ENCODE data around the gene ACOX1.

Gene ACOX1

DNA sequence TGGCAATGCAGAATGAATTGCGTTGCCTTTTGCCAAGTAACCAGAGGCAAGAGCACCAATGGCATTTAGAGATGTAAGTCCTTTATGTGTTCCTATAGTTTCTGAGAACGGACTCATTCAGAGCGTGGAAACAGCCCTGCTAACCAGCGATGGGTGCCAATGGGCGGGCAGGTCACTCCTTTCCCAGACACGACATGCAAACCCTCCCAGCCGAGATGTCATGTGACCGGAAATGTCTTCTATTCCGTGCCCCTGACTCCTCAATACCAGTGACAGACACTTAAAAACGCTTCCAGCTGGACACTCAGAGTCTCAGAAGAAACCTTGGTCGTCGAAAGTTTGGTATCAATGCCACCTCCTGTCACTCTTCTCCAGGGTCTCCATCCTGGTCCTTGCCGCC, 41.3 kb downstream of the ACOX1 start:
- no peak for DNase-seq

DNA sequence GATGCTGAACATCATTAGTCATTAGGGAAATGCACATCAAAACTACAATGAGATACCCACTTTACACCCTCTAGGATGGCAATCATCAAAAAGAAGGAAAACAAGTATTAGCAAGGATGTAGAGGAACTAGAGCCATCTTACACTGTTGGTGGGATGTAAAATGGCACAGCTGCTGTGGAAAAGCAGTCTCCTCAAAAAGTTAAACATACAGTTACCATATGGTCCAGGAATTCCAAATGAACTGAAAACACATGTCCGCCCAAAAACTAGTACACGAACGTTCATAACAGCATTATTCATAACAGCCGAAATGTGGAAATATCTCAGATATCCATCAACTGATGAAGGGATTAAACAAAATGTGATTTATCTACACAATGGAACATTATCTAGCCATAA, 45.2 kb downstream of the ACOX1 start:
- no peak for DNase-seq

DNA sequence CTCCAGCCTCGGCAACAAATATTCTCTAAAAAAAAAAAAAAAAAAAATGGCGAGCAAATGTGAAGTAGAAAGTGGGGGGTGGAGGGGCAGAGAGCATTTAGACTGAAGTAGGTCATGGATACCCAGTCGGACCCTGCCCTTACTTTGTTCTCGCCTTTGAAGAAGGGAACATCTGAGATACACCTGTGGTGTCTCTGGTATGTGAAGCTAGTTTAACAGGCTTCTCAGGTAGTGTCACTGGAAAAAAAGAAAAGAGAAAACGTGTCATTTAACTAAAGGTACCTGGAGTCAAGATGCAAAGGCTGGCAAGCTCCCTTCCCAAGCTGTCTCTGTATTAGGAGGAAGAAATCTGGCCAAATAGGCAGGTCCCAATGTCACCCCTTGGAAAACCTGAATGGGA, 46.1 kb downstream of the ACOX1 start:
- no peak for DNase-seq

DNA sequence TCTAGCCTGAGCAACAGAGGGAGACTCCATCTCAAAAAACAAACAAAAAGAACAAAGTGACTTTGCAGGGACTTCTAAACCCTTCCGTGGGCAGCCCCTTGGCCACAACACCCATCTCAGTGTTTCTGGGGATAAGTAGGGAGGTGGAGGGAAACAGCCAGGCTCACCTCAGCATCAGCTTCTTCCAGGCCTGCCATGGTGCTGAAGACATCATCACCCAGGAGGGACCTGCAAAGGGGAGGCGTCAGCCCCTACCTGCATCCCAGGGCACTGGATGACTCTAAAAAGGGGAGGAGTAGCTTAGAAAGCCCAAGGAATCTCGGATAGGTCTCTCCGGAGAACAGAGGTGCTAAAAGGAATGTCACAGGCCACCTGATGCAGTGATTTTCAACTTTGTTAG, 47.9 kb downstream of the ACOX1 start:
- no peak for DNase-seq

DNA sequence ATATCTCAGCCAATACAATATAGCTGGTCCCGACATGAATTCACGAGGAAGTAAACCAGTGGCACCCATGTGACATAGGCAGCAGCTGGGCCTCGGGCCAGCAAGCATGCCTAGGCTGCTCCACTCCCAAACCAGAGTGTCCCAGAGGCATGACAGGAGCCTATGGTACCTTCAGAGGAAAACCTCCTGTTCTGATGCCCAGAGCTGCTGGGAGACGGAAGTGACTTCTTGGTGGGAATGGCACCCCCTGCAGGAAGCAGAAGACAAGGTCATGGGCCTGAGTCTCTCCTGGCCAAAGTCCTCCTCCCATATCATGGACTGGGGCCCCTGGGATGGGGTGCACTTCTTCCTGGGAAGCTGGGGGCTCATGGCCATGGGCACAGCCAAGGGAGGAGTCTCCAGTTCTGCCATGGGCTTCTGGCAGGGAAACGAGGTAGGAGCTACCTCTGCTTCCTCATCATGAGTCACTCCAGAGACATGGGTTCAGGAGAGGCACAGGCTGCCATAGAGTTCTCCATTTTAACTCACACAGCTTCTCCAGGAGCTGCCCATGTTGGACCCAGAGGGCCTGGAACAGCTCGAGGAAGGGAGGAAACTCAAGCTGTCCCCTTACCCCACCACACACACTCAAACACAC, 51.6 kb downstream of the ACOX1 start:
- DNase-seq, result no peak

DNA sequence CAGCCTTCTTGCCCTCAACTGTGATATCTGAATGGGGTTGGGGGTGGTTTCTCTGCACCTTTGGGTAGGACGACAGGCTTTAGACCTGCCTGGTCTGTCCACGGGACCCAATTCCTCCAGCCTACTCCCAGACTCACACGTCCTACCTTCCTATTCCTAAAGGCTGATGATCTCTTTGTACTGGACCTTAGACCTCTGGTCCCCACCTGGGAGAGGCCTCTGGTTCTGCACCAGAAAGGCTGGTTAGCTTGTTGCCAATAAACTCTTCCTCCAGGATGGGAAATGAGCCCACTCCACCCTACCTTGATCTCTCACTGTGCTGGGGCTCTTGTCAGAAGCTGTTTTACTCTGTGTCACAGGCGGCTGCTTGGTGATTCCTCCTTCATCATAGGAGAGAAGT, 52.5 kb downstream of the ACOX1 start:
- no peak for DNase-seq

DNA sequence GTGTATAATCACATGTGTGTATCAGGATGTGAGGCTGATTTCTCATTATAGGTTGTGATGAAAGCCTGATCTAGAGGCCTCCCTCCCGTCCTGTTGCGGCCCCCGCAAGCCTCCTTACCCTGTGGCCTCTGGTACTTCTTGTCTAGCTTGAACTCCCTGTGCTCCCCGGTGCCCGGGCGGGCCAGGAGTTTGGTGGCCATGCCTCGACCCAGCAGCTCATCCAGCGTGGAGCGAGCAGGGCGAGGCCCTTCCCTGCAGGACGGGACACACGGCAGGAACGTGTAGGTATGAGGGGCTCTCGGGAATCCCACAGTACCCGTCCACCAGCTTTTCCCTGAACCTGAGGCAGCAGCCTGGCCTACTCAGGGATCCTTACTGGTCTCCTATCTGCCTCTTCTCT, 53.1 kb downstream of the ACOX1 start:
- DNase-seq, result no peak

DNA sequence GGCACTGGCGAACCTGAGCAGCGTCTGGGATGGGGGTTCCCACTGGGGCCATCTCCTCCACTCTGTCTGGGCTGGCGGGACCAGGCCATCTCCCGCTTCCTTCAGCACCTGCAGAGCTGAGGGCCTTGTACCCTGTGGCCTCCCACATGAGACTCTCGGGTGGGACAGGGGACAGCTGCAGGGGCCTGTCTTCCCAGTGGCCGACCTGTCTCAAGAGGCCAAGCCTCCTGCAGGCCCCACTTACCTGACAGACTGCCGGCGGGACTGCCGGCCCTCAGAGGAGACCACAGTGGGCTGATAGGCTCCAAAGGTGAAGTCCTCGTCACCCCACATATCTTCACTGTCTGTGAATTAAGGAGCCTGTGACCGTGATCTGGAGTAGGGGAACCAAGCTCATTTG, 53.9 kb downstream of the ACOX1 start:
- DNase-seq, result no peak

DNA sequence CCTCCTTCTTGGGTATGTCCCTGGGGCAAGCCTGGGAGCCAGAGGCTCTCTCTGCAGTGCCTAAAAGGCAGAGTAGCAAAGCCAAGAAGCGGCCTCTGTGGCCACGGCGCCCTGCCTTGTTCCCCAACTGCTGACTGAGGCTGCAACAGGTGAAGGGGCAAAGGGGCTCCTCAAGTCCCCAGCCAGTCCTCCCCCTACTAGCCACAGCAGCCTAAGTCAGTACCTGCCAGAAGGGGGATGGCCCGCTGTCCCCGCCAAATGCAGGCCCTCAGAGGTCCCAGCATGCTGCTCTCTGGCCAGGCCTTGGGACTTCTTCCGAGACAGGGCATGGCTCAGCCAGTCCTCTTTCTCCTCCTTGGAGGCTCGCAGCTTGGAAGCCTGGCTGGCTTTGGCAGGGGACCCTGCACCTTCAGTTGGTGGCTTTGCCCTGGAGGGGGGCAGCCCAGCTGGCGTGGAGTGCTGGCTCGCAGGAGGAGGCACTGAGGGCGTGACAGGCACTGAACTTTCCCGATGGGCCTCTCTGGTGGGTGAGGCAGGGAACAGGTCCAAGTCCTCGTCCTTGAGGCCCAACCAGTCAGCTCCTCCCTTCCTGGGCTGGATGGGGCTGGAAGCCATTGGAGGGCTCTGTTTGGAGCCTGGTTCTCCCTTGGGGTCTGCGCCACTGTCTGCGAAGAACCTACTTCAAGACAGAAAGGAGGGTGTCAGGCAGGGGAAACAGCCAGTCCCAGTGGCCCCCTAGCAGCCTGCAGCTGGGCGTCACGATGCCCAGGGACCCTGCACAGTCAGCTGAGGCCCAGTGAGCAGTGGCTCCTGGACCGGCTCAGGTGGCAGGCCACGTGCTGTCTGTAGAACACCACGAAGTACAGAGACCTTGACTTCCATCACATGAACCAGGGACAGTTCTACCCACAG, 55.7 kb downstream of the ACOX1 start:
- DNase-seq, result no peak

DNA sequence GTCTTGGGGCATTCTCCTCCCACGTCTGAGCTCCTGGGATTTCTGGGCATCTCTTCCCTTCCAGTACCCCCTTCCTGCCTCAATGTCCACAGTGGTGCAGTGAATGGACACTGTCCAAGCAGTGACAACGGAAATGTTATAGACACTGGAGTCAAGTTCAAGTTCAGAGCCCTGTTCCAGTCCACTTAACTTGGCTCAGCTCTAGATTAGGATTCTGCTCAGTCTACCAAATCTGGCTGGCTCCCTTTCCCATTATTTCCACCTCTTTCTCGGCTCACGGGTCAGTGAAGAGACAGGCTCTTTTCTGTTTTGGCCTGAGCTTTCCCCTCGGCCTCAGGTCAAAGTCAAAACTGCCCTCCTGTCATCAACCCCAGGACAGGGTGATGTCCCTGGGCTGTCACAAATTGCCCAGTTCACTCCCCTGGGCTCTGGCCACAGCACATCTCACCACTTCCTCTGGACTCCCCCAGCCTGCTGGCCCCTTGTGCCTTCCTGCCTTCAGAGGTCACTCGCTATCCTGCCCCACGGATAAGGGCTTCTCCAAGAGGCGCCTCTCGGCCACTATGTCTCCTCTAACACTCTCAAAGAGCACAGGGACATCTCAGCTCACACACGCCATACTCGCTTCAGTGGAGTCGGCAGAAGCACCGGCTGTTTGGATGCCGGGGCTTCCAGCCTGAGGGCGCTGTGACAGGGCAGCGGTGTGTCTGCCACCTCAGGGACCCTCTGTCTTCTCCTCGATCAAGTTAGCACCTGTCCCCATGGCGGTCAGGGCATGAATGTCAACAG, 56.6 kb downstream of the ACOX1 start:
- DNase-seq, result no peak

DNA sequence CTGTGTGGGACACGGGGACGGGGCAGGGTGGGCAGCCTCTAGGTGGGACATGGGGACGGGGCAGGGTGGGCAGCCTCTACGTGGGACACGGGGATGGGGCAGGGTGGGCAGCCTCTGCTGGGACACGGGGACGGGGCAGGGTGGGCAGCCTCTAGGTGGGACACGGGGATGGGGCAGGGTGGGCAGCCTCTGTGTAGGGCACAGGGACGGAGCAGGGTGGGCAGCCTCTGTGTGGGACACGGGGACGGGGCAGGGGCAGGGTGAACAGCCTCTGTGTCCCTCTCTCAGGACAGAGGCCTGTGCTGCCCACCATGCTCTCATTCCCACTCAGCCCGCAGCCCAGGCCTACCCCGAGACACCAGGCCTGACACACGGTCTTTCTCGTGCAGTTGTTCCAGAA, 57.4 kb downstream of the ACOX1 start:
- no peak for DNase-seq

DNA sequence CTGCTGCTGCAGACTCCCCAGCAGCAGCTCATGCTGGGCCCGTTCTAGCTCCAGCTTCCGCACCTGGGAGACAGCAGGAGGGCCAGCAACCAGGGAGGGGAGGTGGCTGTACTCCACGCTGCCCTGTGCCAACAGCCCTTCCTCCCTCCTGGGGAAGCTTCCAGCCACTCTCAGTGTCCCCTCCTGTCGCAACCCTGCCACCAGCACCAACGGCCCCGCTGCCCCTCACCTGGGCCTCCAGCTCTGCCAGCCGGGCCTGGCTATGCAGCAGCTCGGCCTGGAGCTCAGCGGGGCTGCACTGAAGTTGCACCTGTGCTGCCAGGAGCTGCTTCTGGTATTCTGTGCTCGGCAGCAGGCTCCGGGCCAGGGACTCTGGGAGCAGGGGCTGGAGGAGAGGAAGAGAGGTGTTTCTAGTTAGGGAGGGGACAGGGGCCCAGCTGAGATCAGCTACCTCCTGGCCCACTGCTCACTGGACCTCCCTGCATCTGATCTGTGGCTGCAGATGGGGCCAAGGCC, 58.9 kb downstream of the ACOX1 start:
- DNase-seq, result no peak

DNA sequence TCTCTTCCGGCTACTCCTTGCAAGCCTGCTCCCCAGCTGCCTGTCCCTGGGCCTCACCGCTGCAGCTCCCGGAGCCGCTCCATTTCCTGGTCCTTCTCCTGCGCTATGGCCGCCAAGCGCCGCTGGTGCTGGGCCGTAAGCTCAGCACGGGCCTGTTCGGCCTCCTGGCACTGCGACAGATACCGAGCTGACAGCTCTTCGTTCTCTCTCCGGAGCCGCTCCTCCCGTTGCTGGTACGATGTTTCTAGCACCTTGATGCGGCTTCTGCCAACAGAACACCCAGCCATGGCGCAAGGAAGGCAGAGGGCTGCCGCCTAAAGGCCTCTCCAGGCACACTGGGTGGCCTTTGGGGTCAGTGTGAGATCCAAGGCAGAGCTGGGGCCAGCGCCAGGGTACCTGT, 59.4 kb downstream of the ACOX1 start:
- no peak for DNase-seq

DNA sequence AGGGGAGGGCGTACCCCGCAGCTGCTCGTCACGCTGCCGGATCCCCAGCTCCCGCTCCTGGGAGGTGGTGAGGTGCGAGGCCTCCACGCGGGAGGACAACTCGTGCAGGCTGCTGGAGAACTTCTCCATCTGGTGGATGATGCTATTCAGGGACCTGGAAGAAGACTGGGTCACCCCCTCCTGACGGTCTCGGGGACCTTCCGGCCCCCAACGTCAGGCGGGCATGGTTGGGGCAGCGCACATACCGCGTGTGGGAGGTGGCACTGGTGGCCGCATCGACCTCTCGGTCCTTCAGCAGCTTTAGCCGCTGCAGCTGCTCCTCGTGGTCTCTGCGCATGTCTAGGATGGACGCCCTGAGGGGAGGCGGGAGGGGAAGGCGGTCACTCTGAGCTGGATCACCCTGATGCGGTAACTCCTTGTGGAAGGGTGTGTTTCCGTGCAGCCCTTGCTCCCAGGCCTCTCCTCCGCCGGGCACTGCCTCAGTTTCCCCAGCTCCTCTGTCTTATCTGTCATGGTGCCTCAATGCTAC, 61.0 kb downstream of the ACOX1 start:
- DNase-seq, result no peak

DNA sequence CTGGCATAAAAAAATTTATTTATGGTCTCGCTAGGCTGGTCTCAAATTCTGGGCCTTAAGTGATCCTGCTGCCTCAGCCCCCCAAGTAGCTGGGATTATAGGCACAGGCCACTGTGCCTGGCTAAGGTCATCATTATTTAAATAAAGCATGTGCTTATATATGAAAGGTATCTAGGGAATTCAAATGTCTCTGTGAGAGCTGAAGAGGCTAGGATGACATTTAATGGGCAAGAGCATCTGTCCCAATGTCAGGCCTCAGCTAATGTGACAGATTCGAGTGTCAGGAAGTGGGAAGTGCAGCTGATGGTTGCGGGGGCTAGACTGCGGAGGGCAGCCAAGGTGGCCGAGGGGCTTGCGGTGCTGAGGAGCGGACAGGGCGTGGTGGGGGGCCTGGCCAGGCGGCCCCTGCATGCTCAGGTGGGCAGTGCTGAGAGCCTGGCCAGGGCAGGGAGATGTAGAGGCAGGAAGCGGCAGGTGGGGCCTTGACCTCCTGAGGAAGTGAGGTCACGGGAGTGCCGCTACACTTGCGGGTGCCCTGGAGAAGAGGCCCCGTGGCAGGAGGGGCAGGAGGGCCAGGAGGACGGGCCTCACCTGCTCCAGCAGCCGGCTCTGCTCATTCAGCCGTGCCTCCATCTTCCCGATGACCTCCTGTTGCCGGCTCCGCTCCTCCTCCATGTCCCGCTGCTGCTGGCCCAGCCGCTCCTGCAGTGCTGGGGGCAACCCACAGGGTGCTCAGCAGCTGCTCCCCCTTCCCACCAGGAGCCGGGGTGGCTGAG, 61.6 kb downstream of the ACOX1 start:
- DNase-seq, result no peak

DNA sequence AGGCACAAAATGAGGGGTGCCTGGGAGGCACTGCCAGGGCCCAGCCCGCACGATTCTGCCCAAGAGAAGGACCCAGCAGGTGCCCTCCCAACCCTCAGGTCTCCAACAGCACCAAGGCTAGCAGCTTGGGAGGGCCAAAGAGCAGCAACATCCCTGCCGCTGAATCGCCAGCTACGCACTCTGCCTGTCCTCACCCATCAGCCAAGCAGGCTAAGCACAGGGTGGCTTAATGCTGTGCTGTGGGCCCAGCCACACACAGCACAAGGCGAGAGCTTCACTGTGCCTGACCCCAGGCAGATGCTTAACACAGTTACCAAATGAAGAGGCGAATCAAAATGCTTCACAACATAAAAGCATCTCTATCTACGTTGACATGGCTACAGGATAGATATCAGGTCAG, 63.7 kb downstream of the ACOX1 start:
- DNase-seq, result no peak

DNA sequence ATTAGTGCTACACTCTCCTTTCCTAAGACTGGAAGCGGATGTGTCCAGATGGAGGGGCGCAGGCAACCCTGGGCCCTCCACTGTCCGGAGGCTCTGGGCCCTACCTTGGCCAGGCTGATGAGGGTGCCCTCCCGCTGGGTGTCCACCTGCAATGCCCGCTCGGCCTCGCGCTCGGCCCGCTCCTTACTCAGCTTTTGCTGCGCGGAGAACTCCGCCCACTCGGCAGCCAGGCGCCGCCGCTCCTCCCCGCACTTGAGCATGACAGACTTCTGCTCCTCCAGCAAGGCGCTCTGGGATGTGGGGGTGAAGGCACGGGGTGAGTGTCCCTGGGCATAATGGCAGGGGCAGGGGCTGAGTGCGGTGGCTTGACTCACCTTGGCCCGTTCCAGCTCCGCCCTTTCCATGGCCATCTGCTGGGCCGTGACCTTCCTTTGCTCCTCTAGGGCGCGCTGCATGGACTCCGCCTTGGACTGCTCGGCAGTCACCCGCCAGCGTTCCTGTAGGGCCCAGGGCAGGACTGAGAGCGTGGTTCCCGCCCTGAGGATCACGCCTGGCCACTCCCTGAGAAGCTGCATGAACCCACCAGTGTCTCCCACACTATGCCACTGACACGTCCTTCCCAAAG, 64.2 kb downstream of the ACOX1 start:
- DNase-seq, result no peak

DNA sequence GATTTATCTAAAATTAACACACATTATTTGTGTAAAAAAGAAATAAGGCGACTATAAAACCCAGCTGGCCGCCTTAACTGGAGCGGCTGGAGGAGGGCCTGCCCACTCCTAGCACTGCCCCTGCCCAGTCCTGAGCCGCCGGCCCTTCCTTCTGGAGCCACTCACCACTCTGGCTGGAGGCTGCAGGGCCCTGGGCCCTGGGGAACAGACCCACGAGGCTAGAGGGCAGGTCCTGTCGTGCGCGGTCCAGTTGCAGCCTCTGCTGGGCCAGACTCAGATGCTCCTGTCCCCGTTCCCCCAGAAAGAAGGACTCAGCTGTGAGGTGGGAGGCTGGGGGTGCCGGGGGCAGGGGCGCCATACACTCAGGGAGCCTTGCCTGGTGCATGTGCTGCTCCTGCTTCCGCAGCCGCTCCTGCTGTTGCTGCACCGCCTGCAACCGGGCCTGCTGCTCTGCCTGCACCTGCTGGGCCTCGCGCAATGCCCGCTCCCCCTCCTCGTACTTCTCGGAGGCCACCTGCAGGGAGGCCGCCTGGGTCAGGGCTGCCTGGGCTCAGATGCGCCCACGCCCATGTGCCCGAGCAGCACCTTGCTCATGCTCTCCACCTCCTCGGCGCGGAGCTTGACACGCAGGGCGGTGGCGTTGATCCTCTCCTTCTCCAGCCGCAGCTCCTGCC, 65.3 kb downstream of the ACOX1 start:
- no peak for DNase-seq

DNA sequence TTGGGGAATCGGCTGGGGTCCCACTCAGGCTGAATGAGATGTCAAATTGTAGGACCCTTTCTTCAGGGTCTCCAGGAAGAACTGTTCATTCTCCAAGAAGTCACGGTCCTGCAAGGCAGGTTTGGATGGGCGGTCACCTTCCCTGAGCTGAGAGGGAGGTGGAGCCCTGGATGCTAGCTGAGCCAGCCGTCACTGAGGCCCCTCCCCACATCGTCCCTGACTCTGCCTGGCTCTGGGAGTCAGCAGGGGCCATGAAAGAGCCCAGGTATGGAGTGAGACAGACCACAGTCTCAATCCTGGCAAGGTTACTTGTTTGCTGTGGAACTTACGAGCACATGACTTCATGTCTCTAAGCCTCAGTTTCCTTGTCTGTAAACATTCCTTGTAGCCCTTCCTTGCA, 68.3 kb downstream of the ACOX1 start:
- no peak for DNase-seq

DNA sequence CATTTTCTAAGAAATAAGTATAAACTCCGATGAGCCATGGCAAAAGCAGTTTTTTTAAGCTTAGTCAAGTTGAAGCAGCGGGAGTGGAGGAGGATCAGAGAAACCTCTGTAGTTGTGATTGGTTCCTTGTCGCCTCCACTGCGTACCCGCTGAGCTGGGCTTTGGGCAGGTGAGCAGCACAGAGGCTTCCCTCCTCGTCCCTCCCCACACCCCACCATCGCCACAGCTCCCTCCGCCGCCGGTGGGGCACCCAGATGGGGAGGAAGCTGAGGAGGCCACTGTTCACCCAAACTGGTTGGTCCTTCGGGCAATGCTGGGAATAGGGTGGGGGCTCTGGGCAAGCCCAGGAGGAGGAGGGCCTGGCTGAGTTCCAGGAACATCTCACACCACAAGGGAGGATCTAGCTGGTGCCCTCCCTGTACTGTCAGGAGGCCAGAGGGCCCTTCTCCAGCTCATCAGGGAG, 69.1 kb downstream of the ACOX1 start:
- no peak for DNase-seq
